Glomerular visceral epithelial cell (primary cell): ENCODE measurements around the gene C14orf132.
A peak's percentile ranks its signal among the peaks of the same experiment; 100 is the strongest.

Source experiments
- DNase-seq: peaks from one replicate; pipeline ENCODE4 v3.0.0-alpha.2; 2016; ENCODE audit errors: extremely low spot score

C14orf132 gene

GRCh38 chr14:96118391-96118790 is 79.2 kb downstream of the C14orf132 start:
- no peak for DNase-seq

GRCh38 chr14:96119947-96120346 is 80.8 kb downstream of the C14orf132 start:
- DNase-seq = no peak

GRCh38 chr14:96120392-96120791 is 81.2 kb downstream of the C14orf132 start:
- no peak for DNase-seq

GRCh38 chr14:96120941-96121340 is 81.8 kb downstream of the C14orf132 start:
- DNase-seq = no peak

- DNase-seq = no peak
Observed at GRCh38 chr14:96121660-96122395, 82.7 kb downstream of the C14orf132 start.

- no peak for DNase-seq
Observed at GRCh38 chr14:96122496-96122895, 83.3 kb downstream of the C14orf132 start.

- no peak for DNase-seq
Observed at GRCh38 chr14:96125536-96125935, 86.4 kb downstream of the C14orf132 start.

- DNase-seq = no peak
Observed at GRCh38 chr14:96126339-96126782, 87.2 kb downstream of the C14orf132 start.

- DNase-seq = no peak
Observed at GRCh38 chr14:96126783-96127271, 87.7 kb downstream of the C14orf132 start.

- DNase-seq = no peak
Observed at GRCh38 chr14:96129128-96129736, 90.1 kb downstream of the C14orf132 start.

GRCh38 chr14:96130391-96130790 is 91.2 kb downstream of the C14orf132 start:
- no peak for DNase-seq

GRCh38 chr14:96130854-96131253 is 91.7 kb downstream of the C14orf132 start:
- no peak for DNase-seq

- DNase-seq = no peak
Observed at GRCh38 chr14:96131836-96132235, 92.7 kb downstream of the C14orf132 start.

- DNase-seq = no peak
Observed at GRCh38 chr14:96134508-96134907, 95.3 kb downstream of the C14orf132 start.

GRCh38 chr14:96135285-96135684 is 96.1 kb downstream of the C14orf132 start:
- DNase-seq = no peak

GRCh38 chr14:96136371-96137005 is 97.3 kb downstream of the C14orf132 start:
- peak; percentile 38 for DNase-seq

GRCh38 chr14:96138241-96138640 is 99.1 kb downstream of the C14orf132 start:
- no peak for DNase-seq

GRCh38 chr14:96139169-96139568 is 100.0 kb downstream of the C14orf132 start:
- DNase-seq = no peak

- no peak for DNase-seq
Observed at GRCh38 chr14:96139879-96140278, 100.7 kb downstream of the C14orf132 start.

- DNase-seq = no peak
Observed at GRCh38 chr14:96140952-96141351, 101.8 kb downstream of the C14orf132 start.
